ENCODE results near the gene NRL.

NRL gene

GRCh38 chr14:24145219-24145618 lies 30.5 kb upstream of the NRL start:
- no peak for DNase-seq (ENCODE audit: extremely low read depth in 1 of 2, low read depth in 1 of 2)

- no peak for DNase-seq (ENCODE audit: extremely low read depth in 1 of 2, low read depth in 1 of 2)
Observed at GRCh38 chr14:24144451-24144850, 29.7 kb upstream of the NRL start.

- DNase-seq (ENCODE audit: extremely low read depth in 1 of 2, low read depth in 1 of 2): no peak
Observed at GRCh38 chr14:24143511-24143910, 28.8 kb upstream of the NRL start.

- DNase-seq (ENCODE audit: extremely low read depth in 1 of 2, low read depth in 1 of 2): peak; percentile 98 to 100
Observed at GRCh38 chr14:24141097-24141880, 26.5 kb upstream of the NRL start, which contains the start of gene EMC9. Gene EMC9, minus strand, starts transcription at chr14:24141591. Its CDS starts 287 bp downstream, at chr14:24141304.

- DNase-seq (ENCODE audit: extremely low read depth in 1 of 2, low read depth in 1 of 2): no peak
Observed at GRCh38 chr14:24139272-24139934, 24.7 kb upstream of the NRL start.

GRCh38 chr14:24138396-24139271 lies 23.9 kb upstream of the NRL start:
- DNase-seq (ENCODE audit: extremely low read depth in 1 of 2, low read depth in 1 of 2): no peak

- DNase-seq (ENCODE audit: extremely low read depth in 1 of 2, low read depth in 1 of 2): no peak
Observed at GRCh38 chr14:24137529-24138395, 23.0 kb upstream of the NRL start.

GRCh38 chr14:24136684-24137528 lies 22.2 kb upstream of the NRL start:
- DNase-seq (ENCODE audit: extremely low read depth in 1 of 2, low read depth in 1 of 2): no peak

- DNase-seq (ENCODE audit: extremely low read depth in 1 of 2, low read depth in 1 of 2): peak; percentile 79 to 89
Observed at GRCh38 chr14:24135834-24136683, 21.3 kb upstream of the NRL start, which contains the start of gene PSME1. Gene PSME1, plus strand, starts transcription at chr14:24136194. Its CDS starts 69 bp downstream, at chr14:24136263.

GRCh38 chr14:24135584-24135833 lies 20.8 kb upstream of the NRL start:
- no peak for DNase-seq (ENCODE audit: extremely low read depth in 1 of 2, low read depth in 1 of 2)

- DNase-seq (ENCODE audit: extremely low read depth in 1 of 2, low read depth in 1 of 2): no peak
Observed at GRCh38 chr14:24133735-24134134, 19.0 kb upstream of the NRL start.

- DNase-seq (ENCODE audit: extremely low read depth in 1 of 2, low read depth in 1 of 2): no peak
Observed at GRCh38 chr14:24132976-24133375, 18.2 kb upstream of the NRL start.

- no peak for DNase-seq (ENCODE audit: extremely low read depth in 1 of 2, low read depth in 1 of 2)
Observed at GRCh38 chr14:24132061-24132685, 17.4 kb upstream of the NRL start.

- no peak for DNase-seq (ENCODE audit: extremely low read depth in 1 of 2, low read depth in 1 of 2)
Observed at GRCh38 chr14:24131549-24131966, 16.8 kb upstream of the NRL start.

GRCh38 chr14:24130717-24131548 lies 16.2 kb upstream of the NRL start:
- DNase-seq (ENCODE audit: extremely low read depth in 1 of 2, low read depth in 1 of 2): no peak

GRCh38 chr14:24130380-24130716 lies 15.6 kb upstream of the NRL start, which contains the start of gene FITM1:
Gene FITM1, plus strand, starts transcription at chr14:24130659. Its CDS starts 905 bp downstream, at chr14:24131564.
- DNase-seq (ENCODE audit: extremely low read depth in 1 of 2, low read depth in 1 of 2): no peak

GRCh38 chr14:24129410-24129998 lies 14.8 kb upstream of the NRL start:
- DNase-seq (ENCODE audit: extremely low read depth in 1 of 2, low read depth in 1 of 2): no peak
